Measurements from ENCODE around the gene VPS25. TPM values are rescaled to one million over a fixed set of nuclear protein-coding genes. Genes with fewer than 3 reads are reported as not detected.

VPS25 gene
- total RNA-seq, 4 donors from 2014 or later = 34.5 to 43.9 (median 38.0) TPM

- peak overlapping the region in 3 of 4 donors; percentile 23 to 45 (median 44) for H3K27ac ChIP-seq (replicated peaks in 1 of 4)
- peaks cover 18 to 30% (median 30%) of the 10 kb centered on the region in 4 donors for H3K36me3 ChIP-seq
- H3K9me3 ChIP-seq = no peaks in the 10 kb centered on the region
- no peak for TF ChIP-seq POLR2AphosphoS5 (IDR thresholded peaks at IDR 0.05)
- no peak for DNase-seq (ENCODE audit: extremely low spot score)
- peaks cover 20 to 55% (median 51%) of the 10 kb centered on the region in 4 donors for H3K4me1 ChIP-seq
- intact Hi-C loops (cut with DNase I) = loop anchor here (5.0 kb wide), 1 partner anchor 41 kb away; the partner anchor contains the start of gene BECN1
- peak overlapping the region; percentile 51 to 61 (median 58) for H3K4me3 ChIP-seq
- WGBS = 58% methylated on average over 4 of the region's 10 CpGs
- H3K27me3 ChIP-seq = peaks cover 0 to 70% (median 16%) of the 10 kb centered on the region in 4 donors
Measured at GRCh38 chr17:42781639-42782165, 8.5 kb downstream of the VPS25 start.

GRCh38 chr17:42782166-42783061 lies 9.2 kb downstream of the VPS25 start:
- H3K9me3 ChIP-seq = no peaks in the 10 kb centered on the region
- peak overlapping the region in 3 of 4 donors; percentile 23 to 45 (median 44) for H3K27ac ChIP-seq (replicated peaks in 1 of 4)
- H3K4me3 ChIP-seq = peak overlapping the region; percentile 25 to 61 (median 58)
- DNase-seq (ENCODE audit: extremely low spot score) = no peak
- H3K27me3 ChIP-seq = peaks cover 0 to 76% (median 16%) of the 10 kb centered on the region in 4 donors
- intact Hi-C loops (cut with DNase I) = loop anchor here (5.0 kb wide), 1 partner anchor 40 kb away; the partner anchor contains the start of gene BECN1
- TF ChIP-seq POLR2AphosphoS5 (IDR thresholded peaks at IDR 0.05) = no peak
- no peak for TF ChIP-seq POLR2A (IDR thresholded peaks at IDR 0.05; ENCODE audit: low read depth)
- peaks cover 12 to 23% (median 23%) of the 10 kb centered on the region in 4 donors for H3K36me3 ChIP-seq
- peaks cover 20 to 55% (median 51%) of the 10 kb centered on the region in 4 donors for H3K4me1 ChIP-seq
- 66% methylated on average over 24 of the region's 29 CpGs for WGBS

GRCh38 chr17:42783062-42783790 lies 10.0 kb downstream of the VPS25 start:
- 40% methylated on average over 9 of the region's 9 CpGs for WGBS

GRCh38 chr17:42783791-42784138 lies 10.5 kb downstream of the VPS25 start:
- Histone ChIP-seq H3K36me3 (peaks cover 8 to 11% (median 9%) of the 10 kb centered on the region in 4 donors), H3K27ac (replicated peaks in 1 of 4) (no peak overlapping the region), H3K4me3 (no peak overlapping the region), H3K27me3 (peaks cover 0 to 80% (median 16%) of the 10 kb centered on the region in 4 donors), H3K9me3 (no peaks in the 10 kb centered on the region), H3K4me1 (peaks cover 20 to 55% (median 51%) of the 10 kb centered on the region in 4 donors)
- 45% methylated on average over 15 of the region's 22 CpGs for WGBS
- intact Hi-C loops (cut with DNase I) = loop anchor here (5.0 kb wide), 1 partner anchor 39 kb away; the partner anchor contains the start of gene BECN1
- no peak for DNase-seq (ENCODE audit: extremely low spot score)
- TF ChIP-seq CTCF (IDR thresholded peaks at IDR 0.05) (no peak), POLR2AphosphoS5 (IDR thresholded peaks at IDR 0.05) (no peak), EP300 (IDR thresholded peaks at IDR 0.05) (no peak), POLR2A (IDR thresholded peaks at IDR 0.05; ENCODE audit: low read depth) (no peak)

More at GRCh38 chr17:42783062-42783790, 10.0 kb downstream of the VPS25 start:
- no peak overlapping the region for H3K4me3 ChIP-seq
- peaks cover 0 to 80% (median 16%) of the 10 kb centered on the region in 4 donors for H3K27me3 ChIP-seq
- no peaks in the 10 kb centered on the region for H3K9me3 ChIP-seq
- intact Hi-C loops (cut with DNase I) = loop anchor here (5.0 kb wide), 1 partner anchor 39 kb away; the partner anchor contains the start of gene BECN1
- H3K36me3 ChIP-seq = peaks cover 12 to 16% (median 15%) of the 10 kb centered on the region in 4 donors
- TF ChIP-seq POLR2A (IDR thresholded peaks at IDR 0.05; ENCODE audit: low read depth) (no peak), POLR2AphosphoS5 (IDR thresholded peaks at IDR 0.05) (no peak), CTCF (IDR thresholded peaks at IDR 0.05) (no peak), EP300 (IDR thresholded peaks at IDR 0.05) (no peak)
- H3K4me1 ChIP-seq = peaks cover 20 to 55% (median 51%) of the 10 kb centered on the region in 4 donors
- DNase-seq (ENCODE audit: extremely low spot score) = no peak
- H3K27ac ChIP-seq (replicated peaks in 1 of 4) = no peak overlapping the region

GRCh38 chr17:42784409-42784808 lies 11.2 kb downstream of the VPS25 start:
- H3K4me1 ChIP-seq = peaks cover 20 to 55% (median 51%) of the 10 kb centered on the region in 4 donors
- 30% methylated on average over 12 of the region's 25 CpGs for WGBS
- intact Hi-C loops (cut with DNase I) = loop anchor here (5.0 kb wide), 1 partner anchor 38 kb away; the partner anchor contains the start of gene BECN1
- H3K9me3 ChIP-seq = no peaks in the 10 kb centered on the region
- no peak overlapping the region for H3K27ac ChIP-seq (replicated peaks in 1 of 4)
- peaks cover 0 to 80% (median 16%) of the 10 kb centered on the region in 4 donors for H3K27me3 ChIP-seq
- peaks cover 1 to 4% (median 3%) of the 10 kb centered on the region in 4 donors for H3K36me3 ChIP-seq
- no peak for DNase-seq (ENCODE audit: extremely low spot score)
- TF ChIP-seq EP300 (IDR thresholded peaks at IDR 0.05) (no peak), POLR2A (IDR thresholded peaks at IDR 0.05; ENCODE audit: low read depth) (no peak), POLR2AphosphoS5 (IDR thresholded peaks at IDR 0.05) (no peak), CTCF (IDR thresholded peaks at IDR 0.05) (no peak)
- H3K4me3 ChIP-seq = no peak overlapping the region
